H1 (cell line): Measurements from ENCODE around the gene ARHGEF16. TPM values are rescaled to one million over a fixed set of nuclear protein-coding genes. Genes with fewer than 3 reads are reported as not detected.

Experiments used
- CTCF ChIA-PET: fragments of 300-600 bp; sonication (Branson Sonifier 250); formaldehyde crosslinking; loops from one replicate; lab custom pipeline; 2021; ENCODE audit not compliant: partially characterized antibody; lab: Charles Lee
- POLR2A ChIA-PET: fragments of 300-600 bp; sonication (Branson Sonifier 250); formaldehyde crosslinking; loops from one replicate; lab custom pipeline; 2021; ENCODE audit warnings: inconsistent platforms; ENCODE audit not compliant: partially characterized antibody; lab: Charles Lee
- DNase-seq, 2 experiments: peaks; one replicate each; pipeline versions ENCODE4 v3.0.0 to v3.0.0-alpha.2; 2010 to 2022; ENCODE audit warnings: low spot score in 2 of 2, low read depth in 1 of 2, mixed read lengths in 1 of 2
- FAIRE-seq: peaks from 2 replicates; lab custom pipeline; 2011; peaks lifted over from hg19 to GRCh38; lab: Jason Lieb, UNC
- H2AFZ ChIP-seq: 2 replicates; pipeline ENCODE4 v1.8.1; 2012; ENCODE audit warnings: low read length, inconsistent platforms
- H2AK5ac ChIP-seq: 2 replicates; pipeline ENCODE4 v1.6.1; 2013; ENCODE audit warnings: low read depth, low read length
- H2BK120ac ChIP-seq: replicated peaks from 2 replicates; pipeline ENCODE3; 2013; ENCODE audit warnings: low read depth, low read length, inconsistent platforms
- H2BK12ac ChIP-seq: 2 replicates; pipeline ENCODE4 v1.6.1; 2013; ENCODE audit warnings: low read depth, low read length
- H2BK15ac ChIP-seq: 2 replicates; pipeline ENCODE4 v1.6.1; 2013; ENCODE audit warnings: low read length
- H2BK20ac ChIP-seq: 2 replicates; pipeline ENCODE4 v1.6.1; 2013; ENCODE audit warnings: low read length
- H2BK5ac ChIP-seq: 2 replicates; pipeline ENCODE4 v1.6.1; 2013; ENCODE audit warnings: low read depth, low read length
- H3K14ac ChIP-seq: 2 replicates; pipeline ENCODE4 v1.6.1; 2013; ENCODE audit warnings: inconsistent platforms; ENCODE audit not compliant: insufficient read length
- H3K18ac ChIP-seq: 2 replicates; pipeline ENCODE4 v1.6.1; 2013; ENCODE audit warnings: low read length; ENCODE audit errors: extremely low read depth
- H3K23ac ChIP-seq: 2 replicates; pipeline ENCODE4 v1.6.1; 2013; ENCODE audit warnings: inconsistent platforms; ENCODE audit not compliant: insufficient read length
- H3K23me2 ChIP-seq: 2 replicates; pipeline ENCODE4 v1.6.1; 2013; ENCODE audit warnings: low read depth, low read length
- H3K27ac ChIP-seq: 2 replicates; pipeline ENCODE4 v1.6.1; 2011; ENCODE audit warnings: low read depth, low read length, inconsistent platforms
- H3K27me3 ChIP-seq, 4 experiments: replicated peaks in 1 of 4; 1 replicate in 1 of 4; 2 replicates in 3 of 4; pipeline versions ENCODE4 v1.6.1 to v1.8.1; 2011 to 2013; ENCODE audit warnings: low read length in 3 of 4, mild to moderate bottlenecking in 3 of 4, inconsistent platforms in 2 of 4, mixed read lengths in 2 of 4, moderate library complexity in 1 of 4; ENCODE audit not compliant: control insufficient read depth in 3 of 4, insufficient read depth in 3 of 4; ENCODE audit errors: extremely low read depth in 1 of 4
- H3K36me3 ChIP-seq, 4 experiments: 2 replicates each; pipeline versions ENCODE4 v1.6.1 to v1.8.1; 2011 to 2013; ENCODE audit warnings: mild to moderate bottlenecking in 4 of 4, low read length in 3 of 4, moderate library complexity in 2 of 4, control low read depth in 1 of 4, inconsistent platforms in 1 of 4; ENCODE audit not compliant: insufficient read depth in 4 of 4, control insufficient read depth in 2 of 4
- H3K4ac ChIP-seq: replicated peaks from 2 replicates; pipeline ENCODE3; 2013; ENCODE audit warnings: low read length, low read depth, mixed read lengths, inconsistent platforms; ENCODE audit not compliant: insufficient read length
- H3K4me1 ChIP-seq, 4 experiments: replicated peaks in 1 of 4; 1 replicate in 1 of 4; 2 replicates in 3 of 4; pipeline versions ENCODE4 v1.6.1 to v1.8.1; 2011 to 2013; ENCODE audit warnings: low read length in 3 of 4, inconsistent platforms in 2 of 4, mixed read lengths in 1 of 4; ENCODE audit not compliant: insufficient read depth in 4 of 4, control insufficient read depth in 3 of 4
- H3K4me2 ChIP-seq, 2 experiments: 2 replicates each; pipeline versions ENCODE4 v1.6.1 to v1.8.1; 2011 to 2013; ENCODE audit warnings: low read depth in 2 of 2, low read length in 2 of 2, control low read depth in 1 of 2, inconsistent platforms in 1 of 2, mild to moderate bottlenecking in 1 of 2; ENCODE audit not compliant: insufficient read depth in 1 of 2
- H3K4me3 ChIP-seq, 4 experiments: fragments of 200-600, 300-600 bp in 1 of 4; sonication (generic), shearing (Covaris generic), sonication (Bioruptor Twin) in 1 of 4; 2 replicates each; pipeline versions ENCODE4 v1.5.1 to v1.8.1; 2011 to 2016; ENCODE audit warnings: low read length in 4 of 4, low read depth in 3 of 4, control low read depth in 2 of 4, inconsistent platforms in 2 of 4, mild to moderate bottlenecking in 2 of 4, mixed read lengths in 1 of 4, moderate library complexity in 1 of 4; ENCODE audit not compliant: insufficient read depth in 2 of 4; ENCODE audit errors: extremely low read depth in 1 of 4
- H3K56ac ChIP-seq: replicated peaks from 2 replicates; pipeline ENCODE3; 2013; ENCODE audit warnings: low read depth, mild to moderate bottlenecking, mixed read lengths, low read length, inconsistent platforms; ENCODE audit not compliant: insufficient read length
- H3K79me1 ChIP-seq: 2 replicates; pipeline ENCODE4 v1.6.1; 2013; ENCODE audit warnings: low read depth, low read length, control low read depth
- H3K79me2 ChIP-seq, 2 experiments: 2 replicates each; pipeline versions ENCODE4 v1.6.1 to v1.8.1; 2012 to 2013; ENCODE audit warnings: low read length in 2 of 2, mild to moderate bottlenecking in 2 of 2, inconsistent platforms in 1 of 2; ENCODE audit not compliant: insufficient read depth in 2 of 2, control insufficient read depth in 1 of 2
- H3K9ac ChIP-seq, 4 experiments: replicated peaks in 1 of 4; 1 replicate in 1 of 4; 2 replicates in 3 of 4; pipeline versions ENCODE4 v1.6.1 to v1.8.1; 2011 to 2013; ENCODE audit warnings: low read depth in 3 of 4, low read length in 3 of 4, control low read depth in 2 of 4, mild to moderate bottlenecking in 2 of 4, moderate library complexity in 2 of 4, inconsistent platforms in 1 of 4; ENCODE audit errors: extremely low read depth in 1 of 4
- H3K9me3 ChIP-seq, 2 experiments: 2 replicates each; pipeline versions ENCODE4 v1.6.1 to v1.8.1; 2012 to 2013; ENCODE audit warnings: mild to moderate bottlenecking in 2 of 2, moderate library complexity in 2 of 2, control low read depth in 1 of 2, inconsistent platforms in 1 of 2, low read depth in 1 of 2, low read length in 1 of 2, mixed read lengths in 1 of 2; ENCODE audit not compliant: insufficient read depth in 2 of 2
- H4K20me1 ChIP-seq, 2 experiments: replicated peaks in 1 of 2; 2 replicates each; pipeline versions ENCODE3 to v1.8.1; 2011 to 2013; ENCODE audit warnings: inconsistent platforms in 2 of 2, low read length in 2 of 2, mild to moderate bottlenecking in 1 of 2; ENCODE audit not compliant: insufficient read depth in 2 of 2, control insufficient read depth in 1 of 2
- H4K5ac ChIP-seq: 2 replicates; pipeline ENCODE4 v1.6.1; 2013; ENCODE audit warnings: low read length, low read depth, mixed read lengths, inconsistent platforms; ENCODE audit not compliant: insufficient read length
- H4K8ac ChIP-seq: 2 replicates; pipeline ENCODE4 v1.8.0; 2013; ENCODE audit warnings: mild to moderate bottlenecking, moderate library complexity, low read length, inconsistent platforms; ENCODE audit not compliant: insufficient read depth; ENCODE audit errors: extremely low read depth
- H4K91ac ChIP-seq: replicated peaks from 2 replicates; pipeline ENCODE3; 2013; ENCODE audit warnings: low read length, mixed read lengths, inconsistent platforms; ENCODE audit not compliant: insufficient read length
- MAFK ChIP-seq: IDR thresholded peaks from 2 replicates; pipeline ENCODE4 v1.6.1; 2012; ENCODE audit warnings: low read depth, mild to moderate bottlenecking, improper control_type of control experiment, low read length
- RFX5 ChIP-seq: IDR thresholded peaks from 2 replicates; pipeline ENCODE4 v1.6.1; 2011; ENCODE audit warnings: low read depth, low read length, improper control_type of control experiment, borderline replicate concordance
- SIN3A ChIP-seq, 2 experiments: IDR thresholded peaks in 1 of 2; conservative IDR thresholded peaks in 1 of 2; 2 replicates each; pipeline ENCODE4 v1.6.1; 2011 to 2012; ENCODE audit warnings: low read length in 2 of 2, improper control_type of control experiment in 1 of 2, low read depth in 1 of 2, mild to moderate bottlenecking in 1 of 2
- WGBS, 2 experiments: shearing (Covaris generic) in 1 of 2; methylation state at CpG; one replicate each; pipeline versions ENCODE4 v1.1.6 to v1.1.7; 2013 to 2015; ENCODE audit warnings: low lambda C conversion rate in 2 of 2, mixed read lengths in 2 of 2, inconsistent platforms in 1 of 2, low coverage in 1 of 2, missing lambda C conversion rate in 1 of 2; ENCODE audit not compliant: insufficient replicate concordance in 2 of 2, insufficient coverage in 1 of 2, insufficient read length in 1 of 2; ENCODE audit errors: extremely low coverage in 1 of 2, missing lambda C conversion rate in 1 of 2; 5-methylcytosine and 5-hydroxymethylcytosine counted together
- polyA plus RNA-seq, 7 experiments: library from polyadenylated mRNA; depleted of rRNA in 3 of 7; stranded (reverse) in 5 of 7; unstranded in 2 of 7; fragments of >200 nt in 5 of 7; fragments of 200-250 nt in 2 of 7; gene quantifications; 1 replicate in 5 of 7; 2 replicates in 1 of 7; 4 replicates in 1 of 7; pipeline versions ENCODE4 v1.2.1 to v1.2.3, GENCODE V29; 2011 to 2013; ENCODE audit warnings: missing spikeins in 2 of 7, mixed read lengths in 2 of 7
- total RNA-seq: library from RNA; stranded (reverse); fragmentation: NEBNext Ultra II Directional; extraction: Animal tissue kit (Norgen Biotek cat#: 25700); gene quantifications from 2 replicates; pipeline ENCODE4 v1.2.1, GENCODE V29; 2021
- TF ChIP-seq, protein P1 (sequence below): IDR thresholded peaks from 2 replicates; pipeline ENCODE4 v1.6.1; 2011; ENCODE audit warnings: low read length, improper control_type of control experiment

The ARHGEF16 gene
- total and polyA plus RNA-seq, 2 of the 8 experiments (the other 6 are each of a cell fraction or from before 2014, with no cell fraction given) = 18.3 to 20.7 TPM

DNA sequence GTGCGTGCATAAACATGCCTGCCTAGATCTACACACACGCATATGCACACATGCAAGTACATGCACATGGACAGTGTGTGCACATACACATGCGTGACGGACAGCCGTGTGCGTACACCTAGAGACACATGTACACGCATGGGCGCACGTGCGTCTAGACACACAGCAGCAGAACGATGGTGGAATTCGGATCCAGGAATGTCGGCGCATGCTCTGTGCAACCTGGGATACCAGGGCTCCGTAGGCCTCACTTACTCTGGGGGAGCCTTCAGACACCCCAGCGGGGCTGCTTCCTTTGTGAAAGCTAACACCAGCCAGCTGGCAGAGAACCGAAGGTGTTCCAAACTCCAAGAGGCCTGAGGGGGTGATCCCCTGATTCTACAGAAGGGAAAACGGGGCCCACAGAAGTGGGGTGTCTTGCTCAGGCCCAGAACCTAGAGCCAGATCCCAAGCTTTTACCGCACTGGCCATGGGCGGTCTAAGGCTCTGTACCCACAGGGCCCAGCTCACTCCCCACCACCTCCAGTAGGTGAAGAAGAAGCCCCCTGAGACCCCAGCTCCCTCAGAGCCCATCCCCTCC is 27.4 kb upstream of the ARHGEF16 start:
- TF ChIP-seq, protein P1, sequence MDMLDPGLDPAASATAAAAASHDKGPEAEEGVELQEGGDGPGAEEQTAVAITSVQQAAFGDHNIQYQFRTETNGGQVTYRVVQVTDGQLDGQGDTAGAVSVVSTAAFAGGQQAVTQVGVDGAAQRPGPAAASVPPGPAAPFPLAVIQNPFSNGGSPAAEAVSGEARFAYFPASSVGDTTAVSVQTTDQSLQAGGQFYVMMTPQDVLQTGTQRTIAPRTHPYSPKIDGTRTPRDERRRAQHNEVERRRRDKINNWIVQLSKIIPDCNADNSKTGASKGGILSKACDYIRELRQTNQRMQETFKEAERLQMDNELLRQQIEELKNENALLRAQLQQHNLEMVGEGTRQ = no peak
- TF ChIP-seq SIN3A (conservative IDR thresholded peaks at IDR 0.05 in 1 of 2, IDR thresholded peaks at IDR 0.05 in 1 of 2; ENCODE audit: low read depth in 1 of 2, low read length in 2 of 2) = no peak
- no peak for TF ChIP-seq RFX5
- no peak for TF ChIP-seq MAFK
- Histone ChIP-seq H3K27ac (no peak overlapping the region), H2BK5ac (peak overlapping the region; percentile 8; the same call in 1 of the 2 replicates), H3K79me1 (no peaks in the 10 kb centered on the region), H3K23ac (no peak overlapping the region), H4K20me1 (peaks cover 0 to 11% of the 10 kb centered on the region in 2 experiments), H3K9me3 (no peaks in the 10 kb centered on the region; a peak in 1 of 4 replicates), H4K91ac (peak overlapping the region; percentile 84), H2BK15ac (no peak overlapping the region), H3K4me1 (peaks cover 0 to 5% (median under 1%) of the 10 kb centered on the region in 4 experiments; a peak in 3 of 7 replicates), H2BK20ac (no peak overlapping the region), H3K79me2 (no peaks in the 10 kb centered on the region), H2AFZ (no peak overlapping the region), H3K27me3 (no peaks in the 10 kb centered on the region), H3K9ac (peak overlapping the region in 1 of 4 experiments; percentile 5; a peak in 1 of 7 replicates), H4K8ac (peak overlapping the region; percentile 40; the same call in 1 of the 2 replicates), H3K4me3 (no peak overlapping the region), H3K56ac (no peak overlapping the region), H3K18ac (no peak overlapping the region), H2AK5ac (peak overlapping the region; percentile 30; the same call in 1 of the 2 replicates), H3K4me2 (no peak overlapping the region), H3K4ac (no peak overlapping the region), H2BK12ac (peak overlapping the region; percentile 40; the same call in 1 of the 2 replicates), H3K14ac (no peak overlapping the region), H3K36me3 (no peaks in the 10 kb centered on the region), H2BK120ac (no peak overlapping the region), H3K23me2 (no peaks in the 10 kb centered on the region), H4K5ac (no peak overlapping the region)
- CTCF ChIA-PET = interaction anchor here (0.7 to 1.5 kb wide), 11 partner anchors 8 to 1144 kb away, joined by 3 to 8 read pairs (median 3); no protein-coding TSS in a partner anchor
- 84% methylated on average over 17 of the region's 20 CpGs; no CpG with 5 or more reads in 1 of the 2 experiments for WGBS, 2 experiments
- DNase-seq (no peak), FAIRE-seq (no peak)
- POLR2A ChIA-PET = no interaction called here
